ENCODE data around the gene TSKU.

Gene TSKU

DNA sequence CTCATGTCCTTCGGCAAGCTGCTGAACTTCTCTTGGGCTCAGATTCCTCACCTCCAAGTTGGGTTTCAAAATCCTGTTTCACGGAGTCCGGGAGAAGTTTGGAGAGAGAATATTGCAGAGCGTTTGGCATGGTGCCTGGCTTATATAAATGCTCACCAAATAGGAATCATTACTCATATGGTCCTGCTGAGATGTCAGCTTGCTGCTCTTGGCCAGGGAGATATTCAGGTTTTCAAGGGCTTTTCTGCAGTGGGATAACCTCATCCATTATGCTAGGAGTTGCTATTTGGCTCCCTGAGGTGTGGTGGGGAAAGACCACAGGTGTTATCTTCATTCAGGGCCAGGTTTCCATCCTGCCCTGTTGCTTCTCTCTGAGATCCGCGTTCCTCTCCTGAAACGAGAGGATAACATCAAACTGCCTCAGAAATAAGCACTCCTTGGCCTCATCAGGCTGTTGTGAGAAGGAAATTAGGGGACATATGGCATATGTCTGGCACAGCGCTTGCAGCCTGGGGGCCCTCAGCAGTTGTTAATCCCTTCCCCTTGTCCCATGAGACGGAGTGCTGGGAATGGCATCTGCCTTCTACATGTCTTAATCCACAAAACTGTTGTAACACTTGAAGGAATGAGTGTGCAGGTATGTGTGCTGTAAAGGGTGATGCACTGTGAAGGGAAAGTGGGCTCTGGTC is 47.6 kb downstream of the TSKU start:
- DNase-seq, result no peak

- no peak for DNase-seq
These were observed 48.6 kb downstream of the TSKU start for GRCh38 chr11:76831686-76832310.

GRCh38 chr11:76832361-76832760 is 49.2 kb downstream of the TSKU start:
- DNase-seq, result no peak

DNA sequence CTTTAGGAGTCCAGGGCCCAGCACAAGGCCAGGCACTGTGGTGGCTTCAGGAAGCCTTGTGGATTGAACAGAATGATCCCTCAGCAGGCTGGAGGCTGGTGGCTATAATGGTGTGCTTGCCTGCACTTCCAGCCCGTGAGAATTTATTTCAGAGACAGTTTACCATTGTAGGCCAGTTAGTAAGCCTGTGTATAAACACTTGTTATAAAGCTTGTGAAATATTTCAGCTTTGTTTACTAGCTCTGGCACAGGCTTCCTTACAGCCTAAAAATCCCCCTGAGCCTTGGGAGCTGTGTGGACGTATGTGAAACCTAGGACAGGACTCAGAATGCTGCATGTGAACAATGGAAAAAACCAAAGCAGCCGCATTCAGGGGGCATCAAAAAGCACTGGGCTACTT is 51.0 kb downstream of the TSKU start:
- DNase-seq, result no peak

- no peak for DNase-seq
These were observed 51.9 kb downstream of the TSKU start for GRCh38 chr11:76835036-76835435.

GRCh38 chr11:76835928-76836612 is 52.9 kb downstream of the TSKU start:
- DNase-seq, result no peak

- no peak for DNase-seq
These were observed 53.6 kb downstream of the TSKU start for GRCh38 chr11:76836613-76837291.

DNA sequence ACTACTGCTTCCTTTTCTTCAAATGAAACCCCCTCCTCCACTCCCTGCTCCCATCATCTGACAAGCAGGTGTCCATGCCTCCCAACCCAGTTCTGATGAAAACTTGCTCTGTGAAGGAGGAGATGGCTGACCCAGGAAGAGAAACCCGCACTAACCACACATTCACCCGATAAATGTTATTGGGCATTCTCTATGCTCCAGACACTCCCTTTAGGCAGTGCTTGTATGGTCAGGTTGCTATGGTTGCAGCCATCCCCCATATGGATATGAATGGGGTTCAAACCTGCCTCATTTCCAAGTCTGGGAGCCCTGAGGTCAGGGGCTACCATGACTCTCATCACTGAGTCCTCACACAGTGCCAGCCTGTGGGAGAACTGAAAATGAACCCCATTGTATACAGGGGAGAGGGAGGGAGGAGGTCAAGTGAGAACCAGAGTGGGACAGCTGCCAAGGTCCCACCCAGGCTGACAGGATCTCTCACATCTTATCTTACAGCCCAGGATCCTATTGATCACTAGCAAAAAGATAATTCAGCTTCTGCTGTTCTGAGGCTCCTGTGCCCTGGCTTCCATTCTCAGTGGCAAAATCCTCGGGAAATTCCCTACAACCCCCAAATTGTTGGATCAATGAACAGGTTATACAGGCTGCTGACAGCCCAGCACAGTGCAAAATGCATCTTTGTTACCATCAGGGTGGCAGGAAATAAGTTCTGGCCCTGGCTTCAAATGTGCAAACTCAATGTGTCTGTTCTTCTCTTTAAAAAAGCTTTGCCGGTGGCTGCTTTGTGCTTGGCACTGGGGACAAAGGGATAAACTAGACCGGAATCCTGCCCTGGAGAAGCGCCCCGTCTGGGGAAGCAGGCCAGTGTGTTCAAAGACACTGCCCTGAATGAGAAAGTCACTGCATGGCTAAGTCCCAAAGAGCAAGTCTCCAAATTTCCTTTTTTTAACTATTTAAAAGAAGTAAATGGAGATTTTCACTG is 54.8 kb downstream of the TSKU start:
- DNase-seq, result no peak

DNA sequence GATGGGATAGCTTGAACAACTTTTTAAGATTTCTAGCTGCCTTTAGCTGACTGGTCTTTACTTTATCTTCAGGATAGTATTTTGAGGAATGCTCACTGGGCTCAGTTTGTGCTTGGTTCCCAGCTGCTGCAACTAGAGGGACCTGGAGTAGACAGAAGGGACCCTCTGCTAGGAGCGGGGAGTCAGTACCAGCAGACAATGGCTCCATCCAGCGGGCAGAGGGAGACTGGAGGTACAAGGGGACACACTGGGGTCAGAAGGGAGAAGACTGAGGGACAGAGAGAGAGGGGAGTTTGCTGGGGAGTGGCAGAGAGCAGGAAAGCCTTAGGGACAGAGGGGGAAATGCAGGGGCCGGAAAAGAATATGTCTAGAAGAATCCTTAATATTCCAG is 55.5 kb downstream of the TSKU start:
- DNase-seq, result no peak

DNA sequence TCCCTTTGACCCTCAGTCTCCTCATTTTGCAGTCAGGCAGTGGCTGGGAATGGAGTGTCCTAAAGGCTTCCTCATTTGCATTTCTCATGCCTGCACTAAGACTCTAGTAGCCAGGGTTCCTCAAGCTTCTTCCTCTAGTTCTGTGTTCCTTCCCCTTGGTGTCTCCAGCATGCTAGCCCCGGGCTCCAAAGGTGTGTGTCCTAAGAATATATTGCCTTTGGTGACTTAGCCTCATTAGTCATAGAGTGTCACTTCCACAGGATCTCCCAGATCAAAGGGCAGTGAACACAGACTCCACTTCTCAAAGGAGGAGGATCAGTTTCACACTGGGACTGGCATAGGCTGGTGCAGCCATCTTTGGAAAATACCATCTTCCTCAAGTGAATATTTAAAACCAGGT is 56.2 kb downstream of the TSKU start:
- DNase-seq, result no peak

GRCh38 chr11:76841923-76842452 is 58.8 kb downstream of the TSKU start:
- no peak for DNase-seq

- no peak for DNase-seq
These were observed 60.8 kb downstream of the TSKU start for GRCh38 chr11:76843907-76844306.

DNA sequence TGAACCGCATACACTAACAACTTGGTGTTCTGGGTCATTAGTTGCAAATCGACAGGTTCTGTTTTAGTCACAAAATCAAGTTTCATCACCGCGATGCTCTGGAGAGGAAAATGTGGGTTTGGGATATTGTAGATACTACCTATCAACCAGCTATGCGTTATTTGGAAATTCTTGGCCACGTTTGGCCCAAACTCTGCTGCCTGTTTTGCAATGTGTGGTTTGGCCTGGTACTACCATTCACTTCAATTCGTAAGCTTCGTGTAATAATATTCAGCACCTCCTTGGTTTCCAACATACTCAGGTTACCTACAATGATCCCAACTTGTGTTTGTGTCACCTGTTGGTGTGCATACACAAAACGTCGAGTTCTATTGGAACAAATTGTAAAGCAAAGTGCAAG is 61.4 kb downstream of the TSKU start:
- no peak for DNase-seq

- DNase-seq, result no peak
These were observed 61.9 kb downstream of the TSKU start for GRCh38 chr11:76845069-76845468.

GRCh38 chr11:76846441-76846840 is 63.3 kb downstream of the TSKU start:
- DNase-seq, result no peak
